CD14-positive monocyte (primary cell): ENCODE data around the gene MTFMT. TPM values are rescaled to one million over a fixed set of nuclear protein-coding genes. Genes with fewer than 3 reads are reported as not detected.

ENCODE experiments used
- DNase-seq, 3 donors: peaks; one replicate each; pipeline ENCODE4 v3.0.0-alpha.2; 2011 to 2022
- H2AFZ ChIP-seq: 2 replicates; pipeline ENCODE4 v1.6.0; 2012; ENCODE audit warnings: mild to moderate bottlenecking, low read depth, low read length, inconsistent platforms; ENCODE audit not compliant: insufficient read depth, poor library complexity, severe bottlenecking
- H3K27ac ChIP-seq, 2 donors: 1 replicate in 1 of 2; 2 replicates in 1 of 2; pipeline ENCODE4 v1.5.1; 2012 to 2013; ENCODE audit warnings: low read length in 2 of 2, control low read depth in 1 of 2, inconsistent platforms in 1 of 2, low read depth in 1 of 2, mild to moderate bottlenecking in 1 of 2
- H3K27me3 ChIP-seq, 2 donors: one replicate each; pipeline versions ENCODE4 v1.6.0 to v1.6.1; 2011 to 2013; ENCODE audit warnings: low read length in 2 of 2; ENCODE audit not compliant: control insufficient read depth in 2 of 2, insufficient read depth in 2 of 2
- H3K36me3 ChIP-seq, 2 donors: replicated peaks in 1 of 2; 1 replicate in 1 of 2; 2 replicates in 1 of 2; pipeline versions ENCODE4 v1.5.1 to v1.6.1; 2012 to 2013; ENCODE audit warnings: low read length in 2 of 2, control low read depth in 1 of 2, inconsistent platforms in 1 of 2, mild to moderate bottlenecking in 1 of 2; ENCODE audit not compliant: insufficient read depth in 2 of 2, control insufficient read depth in 1 of 2
- H3K4me1 ChIP-seq, 2 donors: 1 replicate in 1 of 2; 2 replicates in 1 of 2; pipeline versions ENCODE4 v1.5.1 to v1.6.1; 2012 to 2013; ENCODE audit warnings: low read length in 2 of 2, control low read depth in 1 of 2, inconsistent platforms in 1 of 2, mild to moderate bottlenecking in 1 of 2, moderate library complexity in 1 of 2; ENCODE audit not compliant: insufficient read depth in 2 of 2, control insufficient read depth in 1 of 2
- H3K4me2 ChIP-seq: replicated peaks from 2 replicates; pipeline ENCODE3; 2012; ENCODE audit warnings: low read length, moderate library complexity, mild to moderate bottlenecking; ENCODE audit not compliant: poor library complexity, severe bottlenecking; ENCODE audit errors: extremely low read depth
- H3K4me3 ChIP-seq, 3 experiments: fragments of 200-600 bp in 1 of 3; sonication (generic) in 1 of 3; replicated peaks in 1 of 3; 1 replicate in 2 of 3; 2 replicates in 1 of 3; pipeline ENCODE4 v1.5.1; 2011 to 2013; ENCODE audit warnings: low read length in 3 of 3, mild to moderate bottlenecking in 3 of 3, control low read depth in 2 of 3, low read depth in 2 of 3, inconsistent platforms in 1 of 3, moderate library complexity in 1 of 3
- H3K79me2 ChIP-seq: 2 replicates; pipeline ENCODE4 v1.6.0; 2012; ENCODE audit warnings: mild to moderate bottlenecking, control low read depth, inconsistent platforms, low read length, moderate library complexity; ENCODE audit not compliant: insufficient read depth
- H3K9ac ChIP-seq: 2 replicates; pipeline ENCODE4 v1.6.0; 2017; ENCODE audit warnings: low read length, mild to moderate bottlenecking; ENCODE audit not compliant: insufficient read depth, poor library complexity, severe bottlenecking
- H3K9me3 ChIP-seq, 2 donors: replicated peaks in 1 of 2; 1 replicate in 1 of 2; 2 replicates in 1 of 2; pipeline versions ENCODE4 v1.5.1 to v1.6.1; 2012 to 2013; ENCODE audit warnings: low read length in 2 of 2, control low read depth in 1 of 2; ENCODE audit not compliant: control insufficient read depth in 1 of 2, insufficient read depth in 1 of 2
- H4K20me1 ChIP-seq: 2 replicates; pipeline ENCODE4 v1.6.0; 2012; ENCODE audit warnings: mild to moderate bottlenecking, low read length, control low read depth, moderate library complexity; ENCODE audit not compliant: insufficient read depth
- H3K27ac Mint-ChIP-seq, 7 donors: one replicate each; pipeline ENCODE4 v1.8.0; 2020; ENCODE audit warnings: mild to moderate bottlenecking in 7 of 7, mixed read lengths in 7 of 7, moderate library complexity in 6 of 7, inconsistent platforms in 2 of 7
- H3K27me3 Mint-ChIP-seq, 3 donors: one replicate each; pipeline ENCODE4 v1.8.0; 2021 to 2022; ENCODE audit warnings: low read depth in 3 of 3, mild to moderate bottlenecking in 3 of 3, mixed read lengths in 3 of 3, moderate library complexity in 3 of 3, inconsistent platforms in 1 of 3
- H3K36me3 Mint-ChIP-seq, 2 donors: one replicate each; pipeline ENCODE4 v1.8.0; 2020; ENCODE audit warnings: mixed read lengths in 2 of 2, inconsistent platforms in 1 of 2, mild to moderate bottlenecking in 1 of 2
- H3K4me1 Mint-ChIP-seq: one replicate; pipeline ENCODE4 v1.8.0; 2020; ENCODE audit warnings: mild to moderate bottlenecking, mixed read lengths
- H3K4me3 Mint-ChIP-seq, 2 donors: one replicate each; pipeline ENCODE4 v1.8.0; 2020; ENCODE audit warnings: mild to moderate bottlenecking in 2 of 2, mixed read lengths in 2 of 2, moderate library complexity in 1 of 2
- H3K9me3 Mint-ChIP-seq, 7 donors: one replicate each; pipeline ENCODE4 v1.8.0; 2020 to 2022; ENCODE audit warnings: mixed read lengths in 7 of 7, mild to moderate bottlenecking in 6 of 7, moderate library complexity in 6 of 7, inconsistent platforms in 2 of 7
- CTCF ChIP-seq: fragments of 200-600 bp; IDR thresholded peaks from one replicate; pipeline ENCODE4 v1.8.0; 2022; ENCODE audit warnings: antibody characterized with exemption, mild to moderate bottlenecking
- WGBS: methylation state at CpG from one replicate; pipeline ENCODE4 v1.1.5; 2013; ENCODE audit warnings: missing lambda C conversion rate; ENCODE audit not compliant: insufficient coverage; 5-methylcytosine and 5-hydroxymethylcytosine counted together
- intact Hi-C, 2 donors: fragments of 100-400 bp; cut with micrococcal nuclease; formaldehyde crosslinking; loops; one replicate each; pipeline versions ENCODE4 v1.15.0 to v1.15.1; 2023
- polyA plus RNA-seq, 3 donors: library from polyadenylated mRNA; depleted of rRNA in 1 of 3; unstranded in 2 of 3; stranded (reverse) in 1 of 3; fragments of 300-500 nt in 2 of 3; fragments of >200 nt in 1 of 3; fragmentation: Illumina TruSeq in 2 of 3; gene quantifications; 1 replicate in 2 of 3; 2 replicates in 1 of 3; pipeline ENCODE4 v1.2.3, GENCODE V29; 2012 to 2021

MTFMT gene
- polyA plus RNA-seq, 3 donors = 5.1 to 10.8 (median 9.0) TPM

GRCh38 chr15:64981812-64982431, 47.5 kb downstream of the MTFMT start:
- no peak overlapping the region for H3K4me3 Mint-ChIP-seq
- H3K27ac Mint-ChIP-seq = peak overlapping the region in 2 of 7 donors; percentile 37 to 75
- Histone ChIP-seq H4K20me1 (peaks cover 31% of the 10 kb centered on the region), H3K4me1 (peaks cover 34 to 38% of the 10 kb centered on the region in 2 donors), H3K4me3 (no peak overlapping the region), H3K9me3 (no peaks in the 10 kb centered on the region), H3K79me2 (peaks cover 57% of the 10 kb centered on the region), H3K9ac (no peak overlapping the region), H3K4me2 (no peak overlapping the region), H2AFZ (no peak overlapping the region), H3K36me3 (peaks cover 50 to 61% of the 10 kb centered on the region in 2 donors), H3K27ac (peak overlapping the region in 1 of 2 donors; percentile 41), H3K27me3 (no peaks in the 10 kb centered on the region)
- 100% methylated on average over 1 of the region's 6 CpGs for WGBS
- intact Hi-C loops = loop anchor here in 1 of 2 donors (10.0 kb wide), 1 partner anchor 137 kb away; the partner anchor contains the start of gene PLEKHO2
- peaks cover 36% of the 10 kb centered on the region for H3K4me1 Mint-ChIP-seq
- peaks cover 51 to 60% of the 10 kb centered on the region in 2 donors for H3K36me3 Mint-ChIP-seq
- TF ChIP-seq CTCF = no peak
- no peaks in the 10 kb centered on the region for H3K9me3 Mint-ChIP-seq
- DNase-seq = no peak
- H3K27me3 Mint-ChIP-seq = no peaks in the 10 kb centered on the region

- H3K9ac ChIP-seq = no peak overlapping the region
- H3K9me3 Mint-ChIP-seq = no peaks in the 10 kb centered on the region
- no peaks in the 10 kb centered on the region for H3K27me3 Mint-ChIP-seq
- peaks cover 9 to 12% of the 10 kb centered on the region in 2 donors for H3K4me1 ChIP-seq
- no peaks in the 10 kb centered on the region for H3K27me3 ChIP-seq
- no peak overlapping the region for H2AFZ ChIP-seq
- no peak overlapping the region for H3K4me3 Mint-ChIP-seq
- no peak overlapping the region for H3K4me2 ChIP-seq
- H3K9me3 ChIP-seq = no peaks in the 10 kb centered on the region
- H3K27ac ChIP-seq = peak overlapping the region in 1 of 2 donors; percentile 50
- H3K79me2 ChIP-seq = peaks cover 49% of the 10 kb centered on the region
- peaks cover 71 to 84% of the 10 kb centered on the region in 2 donors for H3K36me3 ChIP-seq
- H3K36me3 Mint-ChIP-seq = peaks cover 63 to 82% of the 10 kb centered on the region in 2 donors
- TF ChIP-seq CTCF = no peak
- 93% methylated on average over 5 of the region's 7 CpGs for WGBS
- no peak overlapping the region for H3K4me3 ChIP-seq
- peaks cover 33% of the 10 kb centered on the region for H4K20me1 ChIP-seq
- H3K27ac Mint-ChIP-seq = peak overlapping the region in 5 of 7 donors; percentile 1 to 73 (median 19)
- H3K4me1 Mint-ChIP-seq = peaks cover 13% of the 10 kb centered on the region
- no peak for DNase-seq
- intact Hi-C loops = no loop called here
These were observed 50.2 kb downstream of the MTFMT start for GRCh38 chr15:64979252-64979710.
